ENCODE data around the gene SIRPA.
"Not testable (repeated sequence)": the region's sequence is repeated elsewhere in the genome, so short reads cannot be mapped to it uniquely, and the experiment has no call there.

The SIRPA gene

GRCh38 chr20:1908191-1908590 is 13.0 kb downstream of the SIRPA start:
- no peak for DNase-seq

- no peak for DNase-seq
Measured at GRCh38 chr20:1909097-1909496, 13.9 kb downstream of the SIRPA start.

GRCh38 chr20:1911536-1911935 is 16.3 kb downstream of the SIRPA start:
- no peak for DNase-seq

GRCh38 chr20:1912053-1912452 is 16.8 kb downstream of the SIRPA start:
- no peak for DNase-seq

GRCh38 chr20:1912646-1913045 is 17.4 kb downstream of the SIRPA start:
- DNase-seq = no peak

- DNase-seq = not testable (repeated sequence)
Measured at GRCh38 chr20:1915233-1915632, 20.0 kb downstream of the SIRPA start.

GRCh38 chr20:1915725-1916124 is 20.5 kb downstream of the SIRPA start:
- no peak for DNase-seq

- no peak for DNase-seq
Measured at GRCh38 chr20:1917786-1918185, 22.6 kb downstream of the SIRPA start.

GRCh38 chr20:1918491-1919165 is 23.4 kb downstream of the SIRPA start:
- no peak for DNase-seq

GRCh38 chr20:1920252-1920651 is 25.0 kb downstream of the SIRPA start:
- no peak for DNase-seq

- DNase-seq = no peak
Measured at GRCh38 chr20:1920826-1921225, 25.6 kb downstream of the SIRPA start.

GRCh38 chr20:1921985-1922384 is 26.8 kb downstream of the SIRPA start:
- DNase-seq = not testable (repeated sequence)

GRCh38 chr20:1922786-1923185 is 27.6 kb downstream of the SIRPA start:
- no peak for DNase-seq

GRCh38 chr20:1924910-1925861 is 30.0 kb downstream of the SIRPA start:
- DNase-seq = no peak

- no peak for DNase-seq
Measured at GRCh38 chr20:1926237-1926636, 31.0 kb downstream of the SIRPA start.

GRCh38 chr20:1927217-1927616 is 32.0 kb downstream of the SIRPA start:
- no peak for DNase-seq

- DNase-seq = no peak
Measured at GRCh38 chr20:1928154-1928553, 32.9 kb downstream of the SIRPA start.

- DNase-seq = no peak
Measured at GRCh38 chr20:1928782-1929181, 33.6 kb downstream of the SIRPA start.

GRCh38 chr20:1929460-1929859 is 34.3 kb downstream of the SIRPA start:
- DNase-seq = no peak

- DNase-seq = no peak
Measured at GRCh38 chr20:1930165-1930564, 35.0 kb downstream of the SIRPA start.

- no peak for DNase-seq
Measured at GRCh38 chr20:1931830-1932229, 36.6 kb downstream of the SIRPA start.

GRCh38 chr20:1932971-1933370 is 37.8 kb downstream of the SIRPA start:
- DNase-seq = no peak

- DNase-seq = no peak
Measured at GRCh38 chr20:1933465-1933870, 38.3 kb downstream of the SIRPA start.

- DNase-seq = no peak
Measured at GRCh38 chr20:1934156-1934555, 38.9 kb downstream of the SIRPA start.
